Thyroid gland (tissue), 4 donors: ENCODE data around the gene PRELID3B.

Experiments used
- CTCF ChIP-seq, 6 experiments: fragments of 200-600 bp in 3 of 6; fragments of 450-650 bp in 3 of 6; sonication (generic) in 3 of 6; IDR thresholded peaks; one replicate each; pipeline ENCODE4 v1.5.1; 2016 to 2019; ENCODE audit warnings: antibody characterized with exemption in 6 of 6, mild to moderate bottlenecking in 2 of 6, inconsistent platforms in 1 of 6, moderate library complexity in 1 of 6
- POLR2A ChIP-seq, 2 donors: fragments of 450-650 bp; IDR thresholded peaks; one replicate each; pipeline ENCODE4 v1.6.1; 2017; ENCODE audit warnings: antibody characterized with exemption in 2 of 2, mild to moderate bottlenecking in 2 of 2, moderate library complexity in 1 of 2

- TF ChIP-seq CTCF (IDR thresholded peaks at IDR 0.05) (no peak), POLR2A (IDR thresholded peaks at IDR 0.05) (no peak)
Measured at GRCh38 chr20:59001068-59001448, 41.5 kb downstream of the PRELID3B start.
